ENCODE data around the gene SUSD1. TPM values are rescaled to one million over a fixed set of nuclear protein-coding genes. Genes with fewer than 3 reads are reported as not detected.
"Not testable (repeated sequence)": the region's sequence is repeated elsewhere in the genome, so short reads cannot be mapped to it uniquely, and the experiment has no call there.

Gene SUSD1
- total and polyA plus RNA-seq, 2 of the 13 experiments (the other 11 are each of a cell fraction or from before 2014, with no cell fraction given), result 25.9 to 32.3 TPM

DNA sequence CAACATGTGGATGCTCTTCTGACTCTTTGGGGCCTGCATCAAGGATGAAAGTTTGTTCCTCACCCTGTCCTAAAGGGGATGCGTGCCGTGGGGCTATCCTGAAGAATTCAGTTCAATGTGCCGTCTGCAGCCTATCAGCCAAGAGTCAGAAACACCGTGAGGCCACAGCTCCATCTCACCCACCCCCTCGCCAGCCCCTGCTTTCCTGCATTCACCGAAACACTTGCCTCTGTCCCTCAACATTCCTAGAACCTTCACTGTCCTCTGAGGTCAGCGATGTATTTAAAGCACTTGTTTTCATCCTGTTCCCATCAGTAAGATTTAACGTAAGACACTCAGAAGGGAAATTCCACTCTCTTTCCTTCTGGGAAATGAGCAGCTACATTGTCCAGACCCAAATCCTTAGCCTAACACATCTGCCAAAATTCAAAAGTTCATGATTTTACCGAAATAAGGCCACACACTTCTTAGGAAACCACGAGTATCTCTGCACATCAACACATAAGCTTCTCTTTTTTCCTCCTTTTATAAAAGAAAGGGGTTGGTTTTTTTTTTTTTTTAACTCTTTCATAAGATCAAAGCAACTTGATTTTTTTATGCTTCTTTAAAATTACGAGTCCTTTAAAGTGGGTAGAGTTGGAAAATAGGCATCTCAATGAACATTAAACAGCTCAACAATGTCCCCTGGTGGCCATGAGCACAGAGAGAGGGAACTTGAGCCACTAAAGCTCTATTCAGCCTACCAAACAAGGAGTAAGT, 100.7 kb downstream of the SUSD1 start (continued):
- no peak for TF ChIP-seq DNMT3B (CRISPR knock-in tag; conservative IDR thresholded peaks at IDR 0.05)

- H3K27ac ChIP-seq (ENCODE audit: extremely low read length, insufficient read depth, low read length); H3K9ac ChIP-seq (ENCODE audit: insufficient read depth, low read depth, low read length); H3K4me2 ChIP-seq (ENCODE audit: low read depth, low read length); POLR2A ChIA-PET; H4K20me1 ChIP-seq (ENCODE audit: insufficient read depth, low read length); H3K79me2 ChIP-seq (ENCODE audit: insufficient read depth, low read length); ATAC-seq; BruUV-seq (replicated peaks); H3K9me3 ChIP-seq (ENCODE audit: low read length); FAIRE-seq; DNase-seq (ENCODE audit: low spot score); H2AFZ ChIP-seq (ENCODE audit: low read length); H3K4me3 ChIP-seq (replicated peaks in 1 of 3; ENCODE audit: insufficient read depth in 1 of 3, low read depth in 2 of 3, low read length in 3 of 3); H3K27me3 ChIP-seq (ENCODE audit: control insufficient read depth in 1 of 2, insufficient read depth in 2 of 2, low read length in 2 of 2): not testable (repeated sequence)
- 97% methylated on average over 10 of the region's 10 CpGs for WGBS (ENCODE audit: low lambda C conversion rate)
- CTCF ChIA-PET (ENCODE audit: low intra/inter-chr PET ratio, low total read pairs), result interaction anchor here (3.3 kb wide), 1 partner anchor 313 kb away, joined by 42 read pairs; no protein-coding TSS in a partner anchor
- Histone ChIP-seq H3K36me3 (replicated peaks in 1 of 2; ENCODE audit: control insufficient read depth in 1 of 2, insufficient read depth in 2 of 2, low read length in 2 of 2) (peaks cover 4 to 18% of the 10 kb centered on the region in 2 experiments; a peak in 3 of 5 replicates), H3K4me1 (ENCODE audit: insufficient read depth, low read length) (peaks cover 16% of the 10 kb centered on the region)
- in situ Hi-C loops (cut with HindIII; ENCODE audit: extremely low pct_ligation_motif_present, low pct_unique_long_range_greater_than_20kb), result loop anchor here (5.0 kb wide), 1 partner anchor 311 kb away; no protein-coding TSS in a partner anchor
- intact Hi-C loops (cut with micrococcal nuclease; ENCODE audit: unreplicated experiment), result loop anchor here (1.0 to 10.0 kb wide), 4 partner anchors 99 to 313 kb away; partner anchors contain the start of gene UGCG
Observed at GRCh38 chr9:112073639-112074173, 101.4 kb downstream of the SUSD1 start.

- WGBS (ENCODE audit: low lambda C conversion rate), result 89% methylated on average over 9 of the region's 9 CpGs
- Histone ChIP-seq H3K4me3 (replicated peaks in 1 of 3; ENCODE audit: insufficient read depth in 1 of 3, low read depth in 2 of 3, low read length in 3 of 3) (no peak overlapping the region), H3K27me3 (ENCODE audit: control insufficient read depth in 1 of 2, insufficient read depth in 2 of 2, low read length in 2 of 2) (no peaks in the 10 kb centered on the region), H3K9me3 (ENCODE audit: low read length) (no peaks in the 10 kb centered on the region), H3K79me2 (ENCODE audit: insufficient read depth, low read length) (no peaks in the 10 kb centered on the region), H3K27ac (ENCODE audit: extremely low read length, insufficient read depth, low read length) (no peak overlapping the region), H2AFZ (ENCODE audit: low read length) (no peak overlapping the region), H3K4me1 (ENCODE audit: insufficient read depth, low read length) (peaks cover 16% of the 10 kb centered on the region), H3K4me2 (ENCODE audit: low read depth, low read length) (no peak overlapping the region), H3K9ac (ENCODE audit: insufficient read depth, low read depth, low read length) (no peak overlapping the region), H4K20me1 (ENCODE audit: insufficient read depth, low read length) (no peaks in the 10 kb centered on the region), H3K36me3 (replicated peaks in 1 of 2; ENCODE audit: control insufficient read depth in 1 of 2, insufficient read depth in 2 of 2, low read length in 2 of 2) (peaks cover 5 to 13% of the 10 kb centered on the region in 2 experiments; a peak in 3 of 5 replicates)
- BruUV-seq (replicated peaks), result no TSS peak
- DNase-seq (ENCODE audit: low spot score) (no peak), ATAC-seq (no peak), FAIRE-seq (no peak)
- in situ Hi-C loops (cut with HindIII; ENCODE audit: extremely low pct_ligation_motif_present, low pct_unique_long_range_greater_than_20kb) (loop anchor here (5.0 kb wide), 1 partner anchor 311 kb away; no protein-coding TSS in a partner anchor), intact Hi-C loops (cut with micrococcal nuclease; ENCODE audit: unreplicated experiment) (loop anchor here (5.0 to 10.0 kb wide), 3 partner anchors 98 to 221 kb away; partner anchors contain the start of gene UGCG)
- ChIA-PET CTCF (ENCODE audit: low intra/inter-chr PET ratio, low total read pairs) (interaction anchor here (3.3 kb wide), 1 partner anchor 313 kb away, joined by 42 read pairs; no protein-coding TSS in a partner anchor), POLR2A (no interaction called here)
- TF ChIP-seq ZNF441 (CRISPR knock-in tag; IDR thresholded peaks at IDR 0.05; ENCODE audit: borderline replicate concordance) (no peak), PCBP1 (IDR thresholded peaks at IDR 0.05; ENCODE audit: borderline replicate concordance, low read depth, low read length) (no peak), RXRA (CRISPR knock-in tag; IDR thresholded peaks at IDR 0.05) (no peak), PAWR (CRISPR knock-in tag; IDR thresholded peaks at IDR 0.05; ENCODE audit: borderline replicate concordance) (no peak), TAF1 (CRISPR knock-in tag; IDR thresholded peaks at IDR 0.05) (no peak), ZSCAN5A (CRISPR knock-in tag; IDR thresholded peaks at IDR 0.05; ENCODE audit: borderline replicate concordance) (no peak), ZIK1 (CRISPR knock-in tag; IDR thresholded peaks at IDR 0.05; ENCODE audit: borderline replicate concordance, low read depth) (no peak), NFE2L2 (IDR thresholded peaks at IDR 0.05; ENCODE audit: low read length) (no peak), ZNF225 (CRISPR knock-in tag; IDR thresholded peaks at IDR 0.05) (no peak)
- TF ChIP-seq, protein P1, sequence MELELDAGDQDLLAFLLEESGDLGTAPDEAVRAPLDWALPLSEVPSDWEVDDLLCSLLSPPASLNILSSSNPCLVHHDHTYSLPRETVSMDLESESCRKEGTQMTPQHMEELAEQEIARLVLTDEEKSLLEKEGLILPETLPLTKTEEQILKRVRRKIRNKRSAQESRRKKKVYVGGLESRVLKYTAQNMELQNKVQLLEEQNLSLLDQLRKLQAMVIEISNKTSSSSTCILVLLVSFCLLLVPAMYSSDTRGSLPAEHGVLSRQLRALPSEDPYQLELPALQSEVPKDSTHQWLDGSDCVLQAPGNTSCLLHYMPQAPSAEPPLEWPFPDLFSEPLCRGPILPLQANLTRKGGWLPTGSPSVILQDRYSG (CRISPR knock-in tag; IDR thresholded peaks at IDR 0.05), result no peak
Observed at GRCh38 chr9:112072721-112073638, 102.1 kb downstream of the SUSD1 start.

Measured in HepG2 (cell line).